AG04449 (cell line): ENCODE results near the gene TMEM239.
"Not testable (repeated sequence)": the region's sequence is repeated elsewhere in the genome, so short reads cannot be mapped to it uniquely, and the experiment has no call there.

Source experiments
- CTCF ChIA-PET: fragments of 350-600 bp; formaldehyde crosslinking; extraction: SDS; loops from one replicate; lab custom pipeline; 2021; ENCODE audit warnings: antibody characterized with exemption; lab: Yijun Ruan, JAX
- POLR2A ChIA-PET: fragments of 400-600, 350-600 bp; formaldehyde crosslinking; extraction: SDS; loops from one replicate; lab custom pipeline; 2020; ENCODE audit warnings: antibody characterized with exemption, inconsistent platforms; lab: Yijun Ruan, JAX
- DNase-seq: peaks from one replicate; pipeline ENCODE4 v3.0.0-alpha.2; 2010; ENCODE audit warnings: low read depth, low spot score
- H3K4me3 ChIP-seq: 2 replicates; pipeline ENCODE4 v1.5.1; 2011; ENCODE audit warnings: low read depth, mild to moderate bottlenecking, control low read depth, low read length
- TF ChIP-seq, protein P1 (sequence below): IDR thresholded peaks from one replicate; pipeline ENCODE4 v1.5.1; 2011; ENCODE audit warnings: mild to moderate bottlenecking, moderate library complexity, low read length, control low read depth, inconsistent platforms; ENCODE audit not compliant: insufficient read depth; ENCODE audit errors: missing control alignments

The TMEM239 gene

DNA sequence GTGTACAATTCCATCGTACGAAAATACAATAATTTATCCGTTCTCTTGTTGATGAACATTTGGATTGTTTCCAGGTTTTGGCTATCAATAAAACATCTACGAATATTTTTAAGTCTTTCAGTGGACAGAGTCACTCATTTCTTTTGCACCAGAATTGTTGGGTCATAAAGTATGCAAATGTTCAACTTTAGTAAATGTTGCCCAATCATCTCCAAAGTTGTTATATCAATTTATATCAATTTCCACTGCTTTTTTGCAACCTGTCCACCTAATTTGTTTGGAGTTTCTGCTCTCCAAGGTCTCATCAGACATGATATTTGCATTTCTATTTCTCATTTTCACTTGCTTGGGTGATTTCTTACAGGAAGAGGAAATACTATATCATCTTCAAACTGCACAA is 10.5 kb downstream of the TMEM239 start:
- TF ChIP-seq, protein P1, sequence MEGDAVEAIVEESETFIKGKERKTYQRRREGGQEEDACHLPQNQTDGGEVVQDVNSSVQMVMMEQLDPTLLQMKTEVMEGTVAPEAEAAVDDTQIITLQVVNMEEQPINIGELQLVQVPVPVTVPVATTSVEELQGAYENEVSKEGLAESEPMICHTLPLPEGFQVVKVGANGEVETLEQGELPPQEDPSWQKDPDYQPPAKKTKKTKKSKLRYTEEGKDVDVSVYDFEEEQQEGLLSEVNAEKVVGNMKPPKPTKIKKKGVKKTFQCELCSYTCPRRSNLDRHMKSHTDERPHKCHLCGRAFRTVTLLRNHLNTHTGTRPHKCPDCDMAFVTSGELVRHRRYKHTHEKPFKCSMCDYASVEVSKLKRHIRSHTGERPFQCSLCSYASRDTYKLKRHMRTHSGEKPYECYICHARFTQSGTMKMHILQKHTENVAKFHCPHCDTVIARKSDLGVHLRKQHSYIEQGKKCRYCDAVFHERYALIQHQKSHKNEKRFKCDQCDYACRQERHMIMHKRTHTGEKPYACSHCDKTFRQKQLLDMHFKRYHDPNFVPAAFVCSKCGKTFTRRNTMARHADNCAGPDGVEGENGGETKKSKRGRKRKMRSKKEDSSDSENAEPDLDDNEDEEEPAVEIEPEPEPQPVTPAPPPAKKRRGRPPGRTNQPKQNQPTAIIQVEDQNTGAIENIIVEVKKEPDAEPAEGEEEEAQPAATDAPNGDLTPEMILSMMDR, result no peak
- no peak overlapping the region for H3K4me3 ChIP-seq
- ChIA-PET POLR2A (no interaction called here), CTCF (interaction anchor here (1.7 kb wide), 1 partner anchor 12 kb away, joined by 4 read pairs; the partner anchor contains the start of gene C20orf141)
- DNase-seq, result no peak

DNA sequence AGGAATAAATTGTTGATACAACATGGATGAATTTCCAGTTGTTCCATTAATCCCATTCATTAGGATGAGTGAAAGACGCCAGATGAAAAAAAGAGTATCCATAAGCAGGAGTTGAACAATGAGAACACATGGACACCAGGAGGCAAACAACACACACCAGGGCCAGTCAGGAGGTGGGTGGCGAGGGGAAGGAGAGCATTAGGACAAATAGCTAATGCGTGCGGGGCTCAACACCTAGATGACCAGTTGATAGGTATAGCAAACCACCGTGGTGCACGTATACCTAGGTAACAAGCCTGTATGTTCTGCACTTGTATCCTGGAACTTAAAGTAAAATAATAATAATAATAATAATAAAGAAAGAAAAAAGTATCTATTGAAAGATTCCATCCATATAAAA is 13.2 kb downstream of the TMEM239 start:
- DNase-seq, result no peak
- H3K4me3 ChIP-seq, result no peak overlapping the region
- TF ChIP-seq, protein P1, result no peak
- POLR2A ChIA-PET, result no interaction called here
- CTCF ChIA-PET, result interaction anchor here (1.3 to 2.4 kb wide), 2 partner anchors 8 to 74 kb away, joined by 3 to 5 read pairs; no protein-coding TSS in a partner anchor

- DNase-seq, POLR2A ChIA-PET, H3K4me3 ChIP-seq: not testable (repeated sequence)
- CTCF ChIA-PET, result interaction anchor here (2.4 kb wide), 1 partner anchor 10 kb away, joined by 5 read pairs; no protein-coding TSS in a partner anchor
These were observed 15.0 kb downstream of the TMEM239 start for GRCh38 chr20:2831206-2831605.

GRCh38 chr20:2833761-2834160 is 17.6 kb downstream of the TMEM239 start:
- ChIA-PET CTCF (interaction anchor here (1.1 to 3.6 kb wide), 4 partner anchors 10 to 81 kb away, joined by 3 to 13 read pairs (median 5); no protein-coding TSS in a partner anchor), POLR2A (no interaction called here)
- TF ChIP-seq, protein P1, result no peak
- no peak for DNase-seq
- H3K4me3 ChIP-seq, result no peak overlapping the region

GRCh38 chr20:2834401-2835110 is 18.4 kb downstream of the TMEM239 start:
- no peak overlapping the region for H3K4me3 ChIP-seq
- POLR2A ChIA-PET, result interaction anchor here (0.6 kb wide), 1 partner anchor 366 kb away, joined by 3 read pairs; no protein-coding TSS in a partner anchor
- TF ChIP-seq, protein P1, result no peak
- CTCF ChIA-PET, result interaction anchor here (0.8 to 3.6 kb wide), 4 partner anchors 10 to 82 kb away, joined by 3 to 13 read pairs (median 5); no protein-coding TSS in a partner anchor
- DNase-seq, result no peak

GRCh38 chr20:2835331-2835796 is 19.2 kb downstream of the TMEM239 start:
- CTCF ChIA-PET, result interaction anchor here (1.1 to 3.6 kb wide), 2 partner anchors 17 to 83 kb away, joined by 3 to 13 read pairs; no protein-coding TSS in a partner anchor
- TF ChIP-seq, protein P1, result no peak
- no peak for DNase-seq
- POLR2A ChIA-PET, result no interaction called here
- H3K4me3 ChIP-seq, result no peak overlapping the region
